Measurements from ENCODE around the gene MPG. TPM values are rescaled to one million over a fixed set of nuclear protein-coding genes. Genes with fewer than 3 reads are reported as not detected.
"Not testable (repeated sequence)": the region's sequence is repeated elsewhere in the genome, so short reads cannot be mapped to it uniquely, and the experiment has no call there.

MPG gene
- total and polyA plus RNA-seq, 2 of the 8 experiments (the other 6 are each of a cell fraction or from before 2014, with no cell fraction given): 37.6 to 83.7 TPM

DNA sequence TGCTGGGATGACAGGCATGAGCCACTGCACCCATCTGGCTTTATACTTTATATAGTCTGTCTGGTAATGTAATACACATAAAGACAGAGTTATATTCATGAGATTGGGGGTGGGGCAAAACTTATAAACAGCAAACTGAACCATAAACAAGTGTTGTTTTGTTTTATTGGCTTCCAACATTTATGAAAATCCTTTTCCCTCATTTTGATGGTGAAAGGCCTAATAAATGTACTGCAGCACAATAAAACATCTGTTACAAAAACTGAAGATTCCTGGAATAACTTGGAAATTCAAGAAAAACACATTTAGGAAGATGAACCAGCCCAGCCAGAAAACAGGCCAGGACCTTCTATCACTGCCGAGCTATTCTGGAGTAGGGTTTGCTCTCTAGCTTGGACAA lies 44.3 kb downstream of the MPG start (continued):
- TF ChIP-seq SIX5 (IDR thresholded peaks at IDR 0.05; ENCODE audit: low read depth, low read length) (no peak), SAP30 (IDR thresholded peaks at IDR 0.05; ENCODE audit: insufficient read depth, insufficient replicate concordance, low read length) (no peak), RNF2 (IDR thresholded peaks at IDR 0.05; ENCODE audit: borderline replicate concordance, low read depth, low read length, missing control alignments, poor library complexity, severe bottlenecking) (no peak), HDAC6 (IDR thresholded peaks at IDR 0.05; ENCODE audit: low read depth, low read length) (no peak)

DNA sequence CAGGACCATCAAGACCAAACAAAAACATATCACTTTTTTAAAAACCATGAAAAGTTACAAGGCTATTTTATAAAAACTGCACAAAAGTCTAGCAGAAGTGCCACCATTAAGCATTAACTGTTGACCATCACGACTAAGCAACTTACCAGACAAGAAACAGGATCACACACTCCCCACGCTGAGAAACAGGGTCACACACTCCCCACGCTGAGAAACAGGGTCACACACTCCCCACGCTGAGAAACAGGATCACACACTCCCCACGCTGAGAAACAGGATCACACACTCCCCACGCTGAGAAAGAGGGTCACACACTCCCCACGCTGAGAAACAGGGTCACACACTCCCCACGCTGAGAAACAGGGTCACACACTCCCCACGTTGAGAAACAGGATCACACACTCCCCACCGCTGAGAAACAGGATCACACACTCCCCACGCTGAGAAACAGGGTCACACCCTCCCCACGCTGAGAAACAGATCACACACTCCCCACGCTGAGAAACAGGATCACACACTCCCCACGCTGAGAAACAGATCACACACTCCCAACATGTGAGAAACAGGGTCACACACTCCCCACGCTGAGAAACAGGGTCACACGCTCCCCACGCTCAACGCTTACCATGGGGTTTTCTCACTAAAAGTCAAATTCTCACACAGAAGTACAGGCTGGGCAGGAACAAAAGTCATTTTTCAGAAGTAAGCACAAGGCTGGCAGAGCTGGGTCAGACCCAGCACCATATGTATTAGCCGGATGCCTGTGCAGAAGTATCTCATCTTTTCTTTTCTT lies 45.7 kb downstream of the MPG start:
- WGBS, 2 experiments (ENCODE audit: extremely low coverage in 1 of 2, insufficient coverage in 1 of 2, insufficient read length in 1 of 2, insufficient replicate concordance in 2 of 2, low coverage in 1 of 2, low lambda C conversion rate in 2 of 2, missing lambda C conversion rate in 1 of 2): 87% methylated on average over 14 of the region's 19 CpGs; no CpG with 5 or more reads in 1 of the 2 experiments
- H4K8ac ChIP-seq (ENCODE audit: extremely low read depth, insufficient read depth, low read length); H3K27ac ChIP-seq (ENCODE audit: low read depth, low read length); H3K56ac ChIP-seq (replicated peaks; ENCODE audit: insufficient read length, low read depth, low read length); H3K27me3 ChIP-seq (replicated peaks in 1 of 4; ENCODE audit: control insufficient read depth in 3 of 4, extremely low read depth in 1 of 4, insufficient read depth in 3 of 4, low read length in 3 of 4); H3K4ac ChIP-seq (replicated peaks; ENCODE audit: insufficient read length, low read depth, low read length); H3K14ac ChIP-seq (ENCODE audit: insufficient read length); H3K36me3 ChIP-seq (ENCODE audit: control insufficient read depth in 2 of 4, insufficient read depth in 4 of 4, low read length in 3 of 4); H4K20me1 ChIP-seq (replicated peaks in 1 of 2; ENCODE audit: control insufficient read depth in 1 of 2, insufficient read depth in 2 of 2, low read length in 2 of 2); H3K23me2 ChIP-seq (ENCODE audit: low read depth, low read length); H3K4me1 ChIP-seq (replicated peaks in 1 of 4; ENCODE audit: control insufficient read depth in 3 of 4, insufficient read depth in 4 of 4, low read length in 3 of 4); FAIRE-seq; H3K79me2 ChIP-seq (ENCODE audit: control insufficient read depth in 1 of 2, insufficient read depth in 2 of 2, low read length in 2 of 2); H3K4me3 ChIP-seq (ENCODE audit: extremely low read depth in 1 of 4, insufficient read depth in 2 of 4, low read depth in 3 of 4, low read length in 4 of 4); H2AK5ac ChIP-seq (ENCODE audit: low read depth, low read length); H2BK120ac ChIP-seq (replicated peaks; ENCODE audit: low read depth, low read length); H2BK20ac ChIP-seq (ENCODE audit: low read length); H4K5ac ChIP-seq (ENCODE audit: insufficient read length, low read depth, low read length); H3K9ac ChIP-seq (replicated peaks in 1 of 4; ENCODE audit: extremely low read depth in 1 of 4, low read depth in 3 of 4, low read length in 3 of 4); H4K91ac ChIP-seq (replicated peaks; ENCODE audit: insufficient read length, low read length); H3K4me2 ChIP-seq (ENCODE audit: insufficient read depth in 1 of 2, low read depth in 2 of 2, low read length in 2 of 2); H3K18ac ChIP-seq (ENCODE audit: extremely low read depth, low read length); H2BK5ac ChIP-seq (ENCODE audit: low read depth, low read length); H3K23ac ChIP-seq (ENCODE audit: insufficient read length); DNase-seq (ENCODE audit: low read depth in 1 of 2, low spot score in 2 of 2); H3K79me1 ChIP-seq (ENCODE audit: low read depth, low read length); H2AFZ ChIP-seq (ENCODE audit: low read length); H2BK15ac ChIP-seq (ENCODE audit: low read length); H3K9me3 ChIP-seq (ENCODE audit: insufficient read depth in 2 of 2, low read depth in 1 of 2, low read length in 1 of 2); H2BK12ac ChIP-seq (ENCODE audit: low read depth, low read length): not testable (repeated sequence)
- POLR2A ChIA-PET (ENCODE audit: partially characterized antibody): interaction anchor here (0.5 kb wide), 1 partner anchor 13 kb away, joined by 3 read pairs; no protein-coding TSS in a partner anchor
- CTCF ChIA-PET (ENCODE audit: partially characterized antibody): interaction anchor here (1.2 to 4.3 kb wide), 2 partner anchors 9 to 17 kb away, joined by 6 to 14 read pairs; no protein-coding TSS in a partner anchor

Measured in H1 (cell line).